Dendritic cell treated with granulocyte-macrophage colony-stimulating factor and Interleukin-4, amounts not matched to agents 40 ng/mL and 50 ng/mL, for 4 days (primary cell): ENCODE measurements around the gene XKR3.
A peak's percentile ranks its signal among the peaks of the same experiment; 100 is the strongest.
"Not testable (repeated sequence)": the region's sequence is repeated elsewhere in the genome, so short reads cannot be mapped to it uniquely, and the experiment has no call there.

ENCODE experiments used
- H3K27ac Mint-ChIP-seq: one replicate; pipeline ENCODE4 v1.8.0; 2022; ENCODE audit warnings: mild to moderate bottlenecking, mixed read lengths
- H3K27me3 Mint-ChIP-seq: one replicate; pipeline ENCODE4 v1.8.0; 2022; ENCODE audit warnings: mild to moderate bottlenecking, mixed read lengths
- H3K36me3 Mint-ChIP-seq: one replicate; pipeline ENCODE4 v1.8.0; 2022; ENCODE audit warnings: low read depth, mixed read lengths
- H3K4me1 Mint-ChIP-seq: one replicate; pipeline ENCODE4 v1.8.0; 2022; ENCODE audit warnings: low read depth, mixed read lengths
- H3K4me3 Mint-ChIP-seq: one replicate; pipeline ENCODE4 v1.8.0; 2022; ENCODE audit warnings: mild to moderate bottlenecking, moderate library complexity, mixed read lengths
- H3K9me3 Mint-ChIP-seq: one replicate; pipeline ENCODE4 v1.8.0; 2022; ENCODE audit warnings: mixed read lengths
- intact Hi-C: fragments of 100-400 bp; cut with micrococcal nuclease; formaldehyde crosslinking; loops from one replicate; pipeline ENCODE4 v1.15.0; 2022

Gene XKR3

GRCh38 chr22:16828876-16829275, 3.7 kb upstream of the XKR3 start:
- peaks cover 6% of the 10 kb centered on the region for H3K36me3 Mint-ChIP-seq
- H3K27ac Mint-ChIP-seq = no peak overlapping the region
- H3K4me1 Mint-ChIP-seq = peaks cover 31% of the 10 kb centered on the region
- H3K9me3 Mint-ChIP-seq = no peaks in the 10 kb centered on the region
- intact Hi-C loops = no loop called here
- no peaks in the 10 kb centered on the region for H3K27me3 Mint-ChIP-seq
- no peak overlapping the region for H3K4me3 Mint-ChIP-seq

GRCh38 chr22:16827506-16827905, 2.3 kb upstream of the XKR3 start:
- Mint-ChIP-seq H3K4me3 (no peak overlapping the region), H3K27ac (no peak overlapping the region), H3K27me3 (no peaks in the 10 kb centered on the region), H3K36me3 (peaks cover 13% of the 10 kb centered on the region), H3K9me3 (peaks cover 4% of the 10 kb centered on the region), H3K4me1 (peaks cover 32% of the 10 kb centered on the region)
- intact Hi-C loops = no loop called here

- H3K27me3 Mint-ChIP-seq = no peaks in the 10 kb centered on the region
Observed at GRCh38 chr22:16819249-16819648, 6.0 kb downstream of the XKR3 start.

GRCh38 chr22:16818538-16818937, 6.7 kb downstream of the XKR3 start:
- intact Hi-C loops = no loop called here
- Mint-ChIP-seq H3K4me1 (peaks cover 22% of the 10 kb centered on the region), H3K4me3 (no peak overlapping the region), H3K27ac (peak overlapping the region; percentile 45), H3K36me3 (peaks cover 7% of the 10 kb centered on the region), H3K9me3 (peaks cover 19% of the 10 kb centered on the region), H3K27me3 (no peaks in the 10 kb centered on the region)

More at GRCh38 chr22:16819249-16819648, 6.0 kb downstream of the XKR3 start:
- intact Hi-C loops = no loop called here
- Mint-ChIP-seq H3K9me3 (peaks cover 19% of the 10 kb centered on the region), H3K36me3 (peaks cover 7% of the 10 kb centered on the region), H3K27ac (peak overlapping the region; percentile 45), H3K4me3 (no peak overlapping the region), H3K4me1 (peaks cover 28% of the 10 kb centered on the region)

GRCh38 chr22:16815073-16815472, 10.1 kb downstream of the XKR3 start:
- H3K27me3 Mint-ChIP-seq = no peaks in the 10 kb centered on the region
- intact Hi-C loops = no loop called here
- no peak overlapping the region for H3K27ac Mint-ChIP-seq
- H3K4me1 Mint-ChIP-seq = peaks cover 15% of the 10 kb centered on the region
- no peak overlapping the region for H3K4me3 Mint-ChIP-seq
- peaks cover 13% of the 10 kb centered on the region for H3K9me3 Mint-ChIP-seq
- H3K36me3 Mint-ChIP-seq = no peaks in the 10 kb centered on the region

- intact Hi-C loops = no loop called here
- Mint-ChIP-seq H3K4me3 (no peak overlapping the region), H3K27me3 (no peaks in the 10 kb centered on the region), H3K9me3 (peaks cover 7% of the 10 kb centered on the region), H3K36me3 (no peaks in the 10 kb centered on the region), H3K27ac (no peak overlapping the region), H3K4me1 (peaks cover 9% of the 10 kb centered on the region)
Observed at GRCh38 chr22:16810188-16810802, 14.9 kb downstream of the XKR3 start.

GRCh38 chr22:16808744-16809143, 16.5 kb downstream of the XKR3 start:
- intact Hi-C loops = no loop called here
- H3K4me3 Mint-ChIP-seq = no peak overlapping the region
- no peaks in the 10 kb centered on the region for H3K36me3 Mint-ChIP-seq
- H3K27ac Mint-ChIP-seq = no peak overlapping the region
- H3K4me1 Mint-ChIP-seq = peaks cover 9% of the 10 kb centered on the region
- H3K27me3 Mint-ChIP-seq = no peaks in the 10 kb centered on the region
- no peaks in the 10 kb centered on the region for H3K9me3 Mint-ChIP-seq

- intact Hi-C loops = no loop called here
- Mint-ChIP-seq H3K4me1 (peaks cover 9% of the 10 kb centered on the region), H3K4me3 (no peak overlapping the region), H3K27ac (no peak overlapping the region), H3K36me3 (no peaks in the 10 kb centered on the region), H3K9me3 (no peaks in the 10 kb centered on the region), H3K27me3 (peaks cover 1% of the 10 kb centered on the region)
Observed at GRCh38 chr22:16807109-16807508, 18.1 kb downstream of the XKR3 start.

GRCh38 chr22:16806401-16806800, 18.8 kb downstream of the XKR3 start:
- Mint-ChIP-seq H3K36me3 (no peaks in the 10 kb centered on the region), H3K27me3 (peaks cover 1% of the 10 kb centered on the region), H3K27ac (no peak overlapping the region), H3K4me3 (no peak overlapping the region), H3K4me1 (peaks cover 9% of the 10 kb centered on the region), H3K9me3 (no peaks in the 10 kb centered on the region)
- intact Hi-C loops = no loop called here

- no peaks in the 10 kb centered on the region for H3K9me3 Mint-ChIP-seq
- H3K4me3 Mint-ChIP-seq = no peak overlapping the region
- no peaks in the 10 kb centered on the region for H3K36me3 Mint-ChIP-seq
- intact Hi-C loops = no loop called here
- no peak overlapping the region for H3K27ac Mint-ChIP-seq
- H3K4me1 Mint-ChIP-seq = peaks cover 9% of the 10 kb centered on the region
- H3K27me3 Mint-ChIP-seq = peaks cover 1% of the 10 kb centered on the region
Observed at GRCh38 chr22:16804882-16805281, 20.3 kb downstream of the XKR3 start.

- H3K4me1 Mint-ChIP-seq = no peaks in the 10 kb centered on the region
- H3K36me3 Mint-ChIP-seq = no peaks in the 10 kb centered on the region
- H3K4me3 Mint-ChIP-seq = no peak overlapping the region
- H3K27me3 Mint-ChIP-seq = peaks cover 1% of the 10 kb centered on the region
- H3K27ac Mint-ChIP-seq = no peak overlapping the region
- H3K9me3 Mint-ChIP-seq = no peaks in the 10 kb centered on the region
- intact Hi-C loops = no loop called here
Observed at GRCh38 chr22:16803255-16803917, 21.8 kb downstream of the XKR3 start.

- Mint-ChIP-seq H3K4me3 (no peak overlapping the region), H3K4me1 (no peaks in the 10 kb centered on the region), H3K36me3 (no peaks in the 10 kb centered on the region), H3K27me3 (peaks cover 1% of the 10 kb centered on the region), H3K9me3 (no peaks in the 10 kb centered on the region), H3K27ac (no peak overlapping the region)
- intact Hi-C loops = no loop called here
Observed at GRCh38 chr22:16801571-16801970, 23.6 kb downstream of the XKR3 start.

- intact Hi-C loops = no loop called here
- H3K27ac Mint-ChIP-seq = no peak overlapping the region
- no peaks in the 10 kb centered on the region for H3K9me3 Mint-ChIP-seq
- H3K27me3 Mint-ChIP-seq = peaks cover 1% of the 10 kb centered on the region
- no peaks in the 10 kb centered on the region for H3K36me3 Mint-ChIP-seq
- no peak overlapping the region for H3K4me3 Mint-ChIP-seq
- no peaks in the 10 kb centered on the region for H3K4me1 Mint-ChIP-seq
Observed at GRCh38 chr22:16801088-16801487, 24.1 kb downstream of the XKR3 start.

GRCh38 chr22:16800358-16800757, 24.9 kb downstream of the XKR3 start:
- no peaks in the 10 kb centered on the region for H3K36me3 Mint-ChIP-seq
- no peaks in the 10 kb centered on the region for H3K4me1 Mint-ChIP-seq

GRCh38 chr22:16795504-16795903, 29.7 kb downstream of the XKR3 start:
- H3K27ac Mint-ChIP-seq, intact Hi-C loops, H3K4me3 Mint-ChIP-seq, H3K4me1 Mint-ChIP-seq, H3K36me3 Mint-ChIP-seq, H3K9me3 Mint-ChIP-seq, H3K27me3 Mint-ChIP-seq: not testable (repeated sequence)

More at GRCh38 chr22:16800358-16800757, 24.9 kb downstream of the XKR3 start:
- intact Hi-C loops = no loop called here
- no peak overlapping the region for H3K27ac Mint-ChIP-seq
- no peaks in the 10 kb centered on the region for H3K9me3 Mint-ChIP-seq
- H3K27me3 Mint-ChIP-seq = peaks cover 1% of the 10 kb centered on the region
- no peak overlapping the region for H3K4me3 Mint-ChIP-seq
